ENCODE measurements around the gene CHURC1. TPM values are rescaled to one million over a fixed set of nuclear protein-coding genes. Genes with fewer than 3 reads are reported as not detected.
A peak's percentile ranks its signal among the peaks of the same experiment; 100 is the strongest.

CHURC1 gene
- total RNA-seq, 2 experiments from 2014 or later: 50.1 to 54.0 TPM

- ChIA-PET CTCF (no interaction called here), POLR2A (interaction anchor here (0.9 kb wide), 1 partner anchor 39 kb away, joined by 3 read pairs; the partner anchor contains the start of gene CHURC1)
- Mint-ChIP-seq H3K36me3 (ENCODE audit: low read depth) (no peaks in the 10 kb centered on the region), H3K27me3 (peaks cover 57% of the 10 kb centered on the region), H3K4me3 (no peak overlapping the region), H3K27ac (no peak overlapping the region), H3K9me3 (no peaks in the 10 kb centered on the region), H3K4me1 (ENCODE audit: low read depth) (peaks cover under 1% of the 10 kb centered on the region)
- DNase-seq (no peak), ATAC-seq (ENCODE audit: poor library complexity) (no peak)
- H3K27ac ChIP-seq (ENCODE audit: low read depth in 1 of 2, low read length in 2 of 2): no peak overlapping the region
- no peak for TF ChIP-seq CTCF (IDR thresholded peaks at IDR 0.05)
- H3K27me3 ChIP-seq (ENCODE audit: control insufficient read depth in 1 of 2, insufficient read depth in 2 of 2, low read length in 2 of 2): peaks cover 18 to 19% of the 10 kb centered on the region in 2 experiments
- intact Hi-C loops (cut with DNase I, micrococcal nuclease): no loop called here
- peaks cover 10% of the 10 kb centered on the region for H3K4me1 ChIP-seq (ENCODE audit: insufficient read depth, low read length)
- no peaks in the 10 kb centered on the region for H3K9me3 ChIP-seq (ENCODE audit: control insufficient read depth in 1 of 2, insufficient read depth in 1 of 2, low read length in 2 of 2)
- H3K4me3 ChIP-seq (ENCODE audit: low read length): no peak overlapping the region
- no peaks in the 10 kb centered on the region for H3K36me3 ChIP-seq (ENCODE audit: insufficient read depth, low read length)
Observed at GRCh38 chr14:64875350-64875749, 38.9 kb upstream of the CHURC1 start.

GRCh38 chr14:64877846-64878245 lies 36.4 kb upstream of the CHURC1 start:
- H3K4me3 ChIP-seq (ENCODE audit: low read length): no peak overlapping the region
- DNase-seq (no peak), ATAC-seq (ENCODE audit: poor library complexity) (no peak)
- peaks cover 17% of the 10 kb centered on the region for H3K4me1 ChIP-seq (ENCODE audit: insufficient read depth, low read length)
- CTCF ChIA-PET: interaction anchor here (0.9 to 1.0 kb wide), 2 partner anchors 14 to 54 kb away, joined by 3 read pairs; no protein-coding TSS in a partner anchor
- intact Hi-C loops (cut with DNase I, micrococcal nuclease): no loop called here
- no peak overlapping the region for H3K27ac ChIP-seq (ENCODE audit: low read depth in 1 of 2, low read length in 2 of 2)
- POLR2A ChIA-PET: interaction anchor here (0.6 to 0.9 kb wide), 2 partner anchors 14 to 109 kb away, joined by 3 to 5 read pairs; partner anchors contain the start of gene FNTB
- peaks cover 57% of the 10 kb centered on the region for H3K27me3 Mint-ChIP-seq
- peaks cover 8% of the 10 kb centered on the region for H3K4me1 Mint-ChIP-seq (ENCODE audit: low read depth)
- H3K9me3 Mint-ChIP-seq: no peaks in the 10 kb centered on the region
- no peak for TF ChIP-seq CTCF (IDR thresholded peaks at IDR 0.05)
- H3K4me3 Mint-ChIP-seq: peak overlapping the region; percentile 53
- H3K36me3 Mint-ChIP-seq (ENCODE audit: low read depth): no peaks in the 10 kb centered on the region
- no peaks in the 10 kb centered on the region for H3K9me3 ChIP-seq (ENCODE audit: control insufficient read depth in 1 of 2, insufficient read depth in 1 of 2, low read length in 2 of 2)
- H3K36me3 ChIP-seq (ENCODE audit: insufficient read depth, low read length): no peaks in the 10 kb centered on the region
- no peak overlapping the region for H3K27ac Mint-ChIP-seq
- H3K27me3 ChIP-seq (ENCODE audit: control insufficient read depth in 1 of 2, insufficient read depth in 2 of 2, low read length in 2 of 2): peaks cover 23 to 26% of the 10 kb centered on the region in 2 experiments

DNA sequence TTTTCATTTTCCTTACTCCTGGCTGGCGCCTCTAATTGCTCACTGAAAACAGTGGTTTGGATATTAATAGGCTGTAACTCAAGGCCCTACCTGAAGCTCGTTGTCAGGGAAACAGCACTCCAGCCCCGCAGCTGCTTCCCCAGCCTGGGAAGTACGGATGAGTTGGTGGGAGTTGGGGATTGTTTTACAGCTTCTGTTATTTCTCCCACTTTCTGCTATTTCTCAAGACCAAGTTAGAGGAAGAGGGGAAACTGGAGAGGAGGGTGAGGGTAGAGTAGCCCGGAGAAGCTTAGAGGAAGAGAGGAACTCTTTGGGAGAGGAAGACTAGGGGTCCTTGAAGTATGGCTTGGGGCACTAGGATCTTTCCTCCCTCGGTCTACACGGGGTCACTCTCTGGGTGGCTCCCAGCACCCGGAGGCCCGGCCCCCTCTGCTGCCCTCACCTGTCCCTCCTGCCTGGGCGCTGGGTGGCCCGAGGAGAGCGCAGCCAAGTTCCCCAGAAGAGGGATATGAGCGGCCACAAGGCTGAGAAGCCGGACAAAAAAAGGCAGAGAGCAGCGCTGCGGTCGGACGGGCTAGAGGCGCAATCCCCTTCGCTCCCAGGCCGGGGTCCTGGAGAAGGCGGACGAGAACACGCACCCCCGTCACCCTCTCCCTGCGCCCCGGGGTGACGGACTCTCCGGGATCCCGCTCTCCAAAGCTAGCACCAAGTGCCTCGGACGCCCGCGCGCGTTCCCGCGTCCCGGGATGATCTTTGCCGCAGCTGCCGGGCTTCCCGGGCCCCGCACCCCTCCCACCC lies 35.2 kb upstream of the CHURC1 start:
- Mint-ChIP-seq H3K9me3 (no peaks in the 10 kb centered on the region), H3K4me1 (ENCODE audit: low read depth) (peaks cover 8% of the 10 kb centered on the region), H3K27ac (no peak overlapping the region), H3K36me3 (ENCODE audit: low read depth) (no peaks in the 10 kb centered on the region), H3K27me3 (peaks cover 62% of the 10 kb centered on the region), H3K4me3 (peak overlapping the region; percentile 68)
- intact Hi-C loops (cut with DNase I, micrococcal nuclease): no loop called here
- ATAC-seq (ENCODE audit: poor library complexity) (no peak), DNase-seq (peak in 2 of 14 experiments; percentile 1 to 15)
- H3K27ac ChIP-seq (ENCODE audit: low read depth in 1 of 2, low read length in 2 of 2): no peak overlapping the region
- H3K9me3 ChIP-seq (ENCODE audit: control insufficient read depth in 1 of 2, insufficient read depth in 1 of 2, low read length in 2 of 2): no peaks in the 10 kb centered on the region
- ChIA-PET POLR2A (interaction anchor here (1.9 to 3.5 kb wide), 2 partner anchors 13 to 36 kb away, joined by 8 to 14 read pairs; partner anchors contain the start of gene CHURC1), CTCF (interaction anchor here (0.9 to 3.9 kb wide), 3 partner anchors 13 to 56 kb away, joined by 3 to 19 read pairs (median 6); no protein-coding TSS in a partner anchor)
- TF ChIP-seq CTCF (IDR thresholded peaks at IDR 0.05): no peak
- peaks cover 17% of the 10 kb centered on the region for H3K4me1 ChIP-seq (ENCODE audit: insufficient read depth, low read length)
- H3K27me3 ChIP-seq (ENCODE audit: control insufficient read depth in 1 of 2, insufficient read depth in 2 of 2, low read length in 2 of 2): peaks cover 23 to 26% of the 10 kb centered on the region in 2 experiments
- peak overlapping the region; percentile 34 for H3K4me3 ChIP-seq (ENCODE audit: low read length)
- no peaks in the 10 kb centered on the region for H3K36me3 ChIP-seq (ENCODE audit: insufficient read depth, low read length)

All from CD4-positive, alpha-beta T cell (primary cell).